ENCODE measurements around the gene RGL3.

GRCh38 chr19:11374433-11375142 lies 44.5 kb downstream of the RGL3 start, which contains the start of gene SWSAP1:
- TF ChIP-seq, protein P1, sequence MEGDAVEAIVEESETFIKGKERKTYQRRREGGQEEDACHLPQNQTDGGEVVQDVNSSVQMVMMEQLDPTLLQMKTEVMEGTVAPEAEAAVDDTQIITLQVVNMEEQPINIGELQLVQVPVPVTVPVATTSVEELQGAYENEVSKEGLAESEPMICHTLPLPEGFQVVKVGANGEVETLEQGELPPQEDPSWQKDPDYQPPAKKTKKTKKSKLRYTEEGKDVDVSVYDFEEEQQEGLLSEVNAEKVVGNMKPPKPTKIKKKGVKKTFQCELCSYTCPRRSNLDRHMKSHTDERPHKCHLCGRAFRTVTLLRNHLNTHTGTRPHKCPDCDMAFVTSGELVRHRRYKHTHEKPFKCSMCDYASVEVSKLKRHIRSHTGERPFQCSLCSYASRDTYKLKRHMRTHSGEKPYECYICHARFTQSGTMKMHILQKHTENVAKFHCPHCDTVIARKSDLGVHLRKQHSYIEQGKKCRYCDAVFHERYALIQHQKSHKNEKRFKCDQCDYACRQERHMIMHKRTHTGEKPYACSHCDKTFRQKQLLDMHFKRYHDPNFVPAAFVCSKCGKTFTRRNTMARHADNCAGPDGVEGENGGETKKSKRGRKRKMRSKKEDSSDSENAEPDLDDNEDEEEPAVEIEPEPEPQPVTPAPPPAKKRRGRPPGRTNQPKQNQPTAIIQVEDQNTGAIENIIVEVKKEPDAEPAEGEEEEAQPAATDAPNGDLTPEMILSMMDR (IDR thresholded peaks at IDR 0.05) = no peak
- TF ChIP-seq POLR2AphosphoS5 (IDR thresholded peaks at IDR 0.05; ENCODE audit: low read depth, low read length) (peak; percentile 77), SIN3A (IDR thresholded peaks at IDR 0.05; ENCODE audit: borderline replicate concordance, insufficient read depth, low read depth, low read length) (no peak), TCF7L2 (IDR thresholded peaks at IDR 0.05; ENCODE audit: low read depth, low read length) (peak; percentile 95)
